ENCODE results near the gene SP8. TPM values are rescaled to one million over a fixed set of nuclear protein-coding genes. Genes with fewer than 3 reads are reported as not detected.

SP8 gene
- total RNA-seq, 2 experiments from 2014 or later: not detected

GRCh38 chr7:20776942-20777341 is 9.7 kb downstream of the SP8 start:
- CTCF ChIA-PET: no interaction called here

GRCh38 chr7:20776214-20776911 is 10.3 kb downstream of the SP8 start:
- Mint-ChIP-seq H3K27ac (no peak overlapping the region), H3K27me3 (peaks cover 92% of the 10 kb centered on the region), H3K4me3 (no peak overlapping the region), H3K9me3 (no peaks in the 10 kb centered on the region), H3K4me1 (ENCODE audit: low read depth) (peaks cover 13% of the 10 kb centered on the region), H3K36me3 (ENCODE audit: low read depth) (no peaks in the 10 kb centered on the region)
- H3K36me3 ChIP-seq (ENCODE audit: insufficient read depth, low read length): no peaks in the 10 kb centered on the region
- H3K4me3 ChIP-seq (ENCODE audit: low read length): no peak overlapping the region
- CTCF ChIA-PET: no interaction called here
- DNase-seq (no peak), ATAC-seq (ENCODE audit: poor library complexity) (no peak)
- peaks cover 37 to 73% of the 10 kb centered on the region in 2 experiments for H3K27me3 ChIP-seq (ENCODE audit: control insufficient read depth in 1 of 2, insufficient read depth in 2 of 2, low read length in 2 of 2)
- intact Hi-C loops (cut with DNase I, micrococcal nuclease): no loop called here
- POLR2A ChIA-PET: no interaction called here
- H3K9me3 ChIP-seq (ENCODE audit: control insufficient read depth in 1 of 2, insufficient read depth in 1 of 2, low read length in 2 of 2): peaks cover 8 to 23% of the 10 kb centered on the region in 2 experiments
- peaks cover 12% of the 10 kb centered on the region for H3K4me1 ChIP-seq (ENCODE audit: insufficient read depth, low read length)
- H3K27ac ChIP-seq (ENCODE audit: low read depth in 1 of 2, low read length in 2 of 2): no peak overlapping the region
- no peak for TF ChIP-seq CTCF (IDR thresholded peaks at IDR 0.05)

More at GRCh38 chr7:20776942-20777341, 9.7 kb downstream of the SP8 start:
- no peaks in the 10 kb centered on the region for H3K36me3 Mint-ChIP-seq (ENCODE audit: low read depth)
- H3K27me3 Mint-ChIP-seq: peaks cover 92% of the 10 kb centered on the region
- no peak overlapping the region for H3K27ac Mint-ChIP-seq
- DNase-seq (no peak), ATAC-seq (ENCODE audit: poor library complexity) (no peak)
- no peak overlapping the region for H3K4me3 Mint-ChIP-seq
- Histone ChIP-seq H3K27ac (ENCODE audit: low read depth in 1 of 2, low read length in 2 of 2) (no peak overlapping the region), H3K4me1 (ENCODE audit: insufficient read depth, low read length) (peaks cover 12% of the 10 kb centered on the region), H3K9me3 (ENCODE audit: control insufficient read depth in 1 of 2, insufficient read depth in 1 of 2, low read length in 2 of 2) (peaks cover 8 to 23% of the 10 kb centered on the region in 2 experiments), H3K27me3 (ENCODE audit: control insufficient read depth in 1 of 2, insufficient read depth in 2 of 2, low read length in 2 of 2) (peaks cover 37 to 71% of the 10 kb centered on the region in 2 experiments), H3K36me3 (ENCODE audit: insufficient read depth, low read length) (no peaks in the 10 kb centered on the region), H3K4me3 (ENCODE audit: low read length) (no peak overlapping the region)
- intact Hi-C loops (cut with DNase I, micrococcal nuclease): no loop called here
- H3K4me1 Mint-ChIP-seq (ENCODE audit: low read depth): peaks cover 13% of the 10 kb centered on the region
- POLR2A ChIA-PET: no interaction called here
- no peaks in the 10 kb centered on the region for H3K9me3 Mint-ChIP-seq
- TF ChIP-seq CTCF (IDR thresholded peaks at IDR 0.05): no peak

GRCh38 chr7:20754001-20754400 is 32.7 kb downstream of the SP8 start:
- ChIA-PET POLR2A (no interaction called here), CTCF (no interaction called here)
- DNase-seq: no peak
- H3K27me3 Mint-ChIP-seq: peaks cover 8% of the 10 kb centered on the region
- H3K36me3 Mint-ChIP-seq (ENCODE audit: low read depth): no peaks in the 10 kb centered on the region
- Histone ChIP-seq H3K36me3 (ENCODE audit: insufficient read depth, low read length) (no peaks in the 10 kb centered on the region), H3K27ac (ENCODE audit: low read depth in 1 of 2, low read length in 2 of 2) (no peak overlapping the region), H3K9me3 (ENCODE audit: control insufficient read depth in 1 of 2, insufficient read depth in 1 of 2, low read length in 2 of 2) (no peaks in the 10 kb centered on the region), H3K4me3 (ENCODE audit: low read length) (no peak overlapping the region), H3K27me3 (ENCODE audit: control insufficient read depth in 1 of 2, insufficient read depth in 2 of 2, low read length in 2 of 2) (no peaks in the 10 kb centered on the region), H3K4me1 (ENCODE audit: insufficient read depth, low read length) (no peaks in the 10 kb centered on the region)
- no peak overlapping the region for H3K27ac Mint-ChIP-seq
- intact Hi-C loops (cut with DNase I, micrococcal nuclease): no loop called here
- H3K4me1 Mint-ChIP-seq (ENCODE audit: low read depth): no peaks in the 10 kb centered on the region
- TF ChIP-seq CTCF (IDR thresholded peaks at IDR 0.05): no peak
- no peak overlapping the region for H3K4me3 Mint-ChIP-seq
- ATAC-seq (ENCODE audit: poor library complexity): no peak
- H3K9me3 Mint-ChIP-seq: no peaks in the 10 kb centered on the region

All from CD4-positive, alpha-beta T cell (primary cell).